Measurements from ENCODE around the gene TP53RK.

TP53RK gene

GRCh38 chr20:46640536-46641311, 48.5 kb downstream of the TP53RK start:
- no peaks in the 10 kb centered on the region for H3K36me3 ChIP-seq (ENCODE audit: control insufficient read depth in 2 of 2, insufficient read depth in 2 of 2, low read length in 2 of 2)
- no peaks in the 10 kb centered on the region for H3K4me1 ChIP-seq (ENCODE audit: control insufficient read depth in 2 of 2, insufficient read depth in 2 of 2, low read length in 2 of 2)
- peaks cover 3 to 8% of the 10 kb centered on the region in 2 donors for H3K27me3 ChIP-seq (ENCODE audit: control insufficient read depth in 2 of 2, insufficient read depth in 2 of 2, low read length in 2 of 2)
- no peak overlapping the region for H3K9ac ChIP-seq (ENCODE audit: low read depth in 1 of 2, low read length in 2 of 2)
- no peaks in the 10 kb centered on the region for H3K9me3 ChIP-seq (ENCODE audit: control insufficient read depth in 2 of 2, low read length in 2 of 2)
- H3K4me3 ChIP-seq (ENCODE audit: low read length in 2 of 2) = no peak overlapping the region
- no peak overlapping the region for H3K27ac ChIP-seq (ENCODE audit: low read depth in 2 of 2, low read length in 2 of 2)

GRCh38 chr20:46640044-46640443, 49.2 kb downstream of the TP53RK start:
- Histone ChIP-seq H3K27me3 (ENCODE audit: control insufficient read depth in 2 of 2, insufficient read depth in 2 of 2, low read length in 2 of 2) (peaks cover 3 to 7% of the 10 kb centered on the region in 2 donors), H3K27ac (ENCODE audit: low read depth in 2 of 2, low read length in 2 of 2) (no peak overlapping the region), H3K9ac (ENCODE audit: low read depth in 1 of 2, low read length in 2 of 2) (no peak overlapping the region), H3K4me3 (ENCODE audit: low read length in 2 of 2) (no peak overlapping the region), H3K4me1 (ENCODE audit: control insufficient read depth in 2 of 2, insufficient read depth in 2 of 2, low read length in 2 of 2) (no peaks in the 10 kb centered on the region), H3K9me3 (ENCODE audit: control insufficient read depth in 2 of 2, low read length in 2 of 2) (no peaks in the 10 kb centered on the region), H3K36me3 (ENCODE audit: control insufficient read depth in 2 of 2, insufficient read depth in 2 of 2, low read length in 2 of 2) (no peaks in the 10 kb centered on the region)

GRCh38 chr20:46639587-46639986, 49.7 kb downstream of the TP53RK start:
- no peaks in the 10 kb centered on the region for H3K36me3 ChIP-seq (ENCODE audit: control insufficient read depth in 2 of 2, insufficient read depth in 2 of 2, low read length in 2 of 2)
- H3K9ac ChIP-seq (ENCODE audit: low read depth in 1 of 2, low read length in 2 of 2) = no peak overlapping the region
- H3K4me1 ChIP-seq (ENCODE audit: control insufficient read depth in 2 of 2, insufficient read depth in 2 of 2, low read length in 2 of 2) = no peaks in the 10 kb centered on the region
- H3K4me3 ChIP-seq (ENCODE audit: low read length in 2 of 2) = no peak overlapping the region
- H3K27me3 ChIP-seq (ENCODE audit: control insufficient read depth in 2 of 2, insufficient read depth in 2 of 2, low read length in 2 of 2) = peaks cover 3% of the 10 kb centered on the region in 2 donors
- H3K27ac ChIP-seq (ENCODE audit: low read depth in 2 of 2, low read length in 2 of 2) = no peak overlapping the region
- H3K9me3 ChIP-seq (ENCODE audit: control insufficient read depth in 2 of 2, low read length in 2 of 2) = no peaks in the 10 kb centered on the region

GRCh38 chr20:46638898-46639274, 50.4 kb downstream of the TP53RK start:
- no peak overlapping the region for H3K9ac ChIP-seq (ENCODE audit: low read depth in 1 of 2, low read length in 2 of 2)
- H3K4me3 ChIP-seq (ENCODE audit: low read length in 2 of 2) = no peak overlapping the region
- H3K36me3 ChIP-seq (ENCODE audit: control insufficient read depth in 2 of 2, insufficient read depth in 2 of 2, low read length in 2 of 2) = no peaks in the 10 kb centered on the region
- peaks cover 3% of the 10 kb centered on the region in 2 donors for H3K27me3 ChIP-seq (ENCODE audit: control insufficient read depth in 2 of 2, insufficient read depth in 2 of 2, low read length in 2 of 2)
- no peak overlapping the region for H3K27ac ChIP-seq (ENCODE audit: low read depth in 2 of 2, low read length in 2 of 2)
- H3K9me3 ChIP-seq (ENCODE audit: control insufficient read depth in 2 of 2, low read length in 2 of 2) = no peaks in the 10 kb centered on the region
- H3K4me1 ChIP-seq (ENCODE audit: control insufficient read depth in 2 of 2, insufficient read depth in 2 of 2, low read length in 2 of 2) = no peaks in the 10 kb centered on the region

GRCh38 chr20:46638134-46638897, 50.9 kb downstream of the TP53RK start:
- Histone ChIP-seq H3K4me3 (ENCODE audit: low read length in 2 of 2) (no peak overlapping the region), H3K4me1 (ENCODE audit: control insufficient read depth in 2 of 2, insufficient read depth in 2 of 2, low read length in 2 of 2) (no peaks in the 10 kb centered on the region), H3K27me3 (ENCODE audit: control insufficient read depth in 2 of 2, insufficient read depth in 2 of 2, low read length in 2 of 2) (peaks cover 3 to 6% of the 10 kb centered on the region in 2 donors), H3K9ac (ENCODE audit: low read depth in 1 of 2, low read length in 2 of 2) (no peak overlapping the region), H3K27ac (ENCODE audit: low read depth in 2 of 2, low read length in 2 of 2) (no peak overlapping the region), H3K9me3 (ENCODE audit: control insufficient read depth in 2 of 2, low read length in 2 of 2) (no peaks in the 10 kb centered on the region), H3K36me3 (ENCODE audit: control insufficient read depth in 2 of 2, insufficient read depth in 2 of 2, low read length in 2 of 2) (no peaks in the 10 kb centered on the region)

- Histone ChIP-seq H3K27me3 (ENCODE audit: control insufficient read depth in 2 of 2, insufficient read depth in 2 of 2, low read length in 2 of 2) (peaks cover 3 to 9% of the 10 kb centered on the region in 2 donors), H3K27ac (ENCODE audit: low read depth in 2 of 2, low read length in 2 of 2) (no peak overlapping the region), H3K9ac (ENCODE audit: low read depth in 1 of 2, low read length in 2 of 2) (no peak overlapping the region)
These were observed 51.7 kb downstream of the TP53RK start for GRCh38 chr20:46637427-46638133.

GRCh38 chr20:46637020-46637419, 52.2 kb downstream of the TP53RK start:
- peaks cover 3 to 9% of the 10 kb centered on the region in 2 donors for H3K27me3 ChIP-seq (ENCODE audit: control insufficient read depth in 2 of 2, insufficient read depth in 2 of 2, low read length in 2 of 2)
- H3K4me1 ChIP-seq (ENCODE audit: control insufficient read depth in 2 of 2, insufficient read depth in 2 of 2, low read length in 2 of 2) = no peaks in the 10 kb centered on the region
- H3K4me3 ChIP-seq (ENCODE audit: low read length in 2 of 2) = no peak overlapping the region
- H3K27ac ChIP-seq (ENCODE audit: low read depth in 2 of 2, low read length in 2 of 2) = no peak overlapping the region
- no peak overlapping the region for H3K9ac ChIP-seq (ENCODE audit: low read depth in 1 of 2, low read length in 2 of 2)
- H3K36me3 ChIP-seq (ENCODE audit: control insufficient read depth in 2 of 2, insufficient read depth in 2 of 2, low read length in 2 of 2) = no peaks in the 10 kb centered on the region
- no peaks in the 10 kb centered on the region for H3K9me3 ChIP-seq (ENCODE audit: control insufficient read depth in 2 of 2, low read length in 2 of 2)

More at GRCh38 chr20:46637427-46638133, 51.7 kb downstream of the TP53RK start:
- no peaks in the 10 kb centered on the region for H3K9me3 ChIP-seq (ENCODE audit: control insufficient read depth in 2 of 2, low read length in 2 of 2)
- H3K4me1 ChIP-seq (ENCODE audit: control insufficient read depth in 2 of 2, insufficient read depth in 2 of 2, low read length in 2 of 2) = no peaks in the 10 kb centered on the region
- no peak overlapping the region for H3K4me3 ChIP-seq (ENCODE audit: low read length in 2 of 2)
- no peaks in the 10 kb centered on the region for H3K36me3 ChIP-seq (ENCODE audit: control insufficient read depth in 2 of 2, insufficient read depth in 2 of 2, low read length in 2 of 2)

- H3K9ac ChIP-seq (ENCODE audit: low read depth in 1 of 2, low read length in 2 of 2) = no peak overlapping the region
- no peak overlapping the region for H3K27ac ChIP-seq (ENCODE audit: low read depth in 2 of 2, low read length in 2 of 2)
- H3K36me3 ChIP-seq (ENCODE audit: control insufficient read depth in 2 of 2, insufficient read depth in 2 of 2, low read length in 2 of 2) = no peaks in the 10 kb centered on the region
- no peaks in the 10 kb centered on the region for H3K9me3 ChIP-seq (ENCODE audit: control insufficient read depth in 2 of 2, low read length in 2 of 2)
- no peaks in the 10 kb centered on the region for H3K4me1 ChIP-seq (ENCODE audit: control insufficient read depth in 2 of 2, insufficient read depth in 2 of 2, low read length in 2 of 2)
- peaks cover 3 to 9% of the 10 kb centered on the region in 2 donors for H3K27me3 ChIP-seq (ENCODE audit: control insufficient read depth in 2 of 2, insufficient read depth in 2 of 2, low read length in 2 of 2)
- H3K4me3 ChIP-seq (ENCODE audit: low read length in 2 of 2) = no peak overlapping the region
These were observed 52.7 kb downstream of the TP53RK start for GRCh38 chr20:46636514-46636913.

- peaks cover 3 to 9% of the 10 kb centered on the region in 2 donors for H3K27me3 ChIP-seq (ENCODE audit: control insufficient read depth in 2 of 2, insufficient read depth in 2 of 2, low read length in 2 of 2)
- H3K27ac ChIP-seq (ENCODE audit: low read depth in 2 of 2, low read length in 2 of 2) = no peak overlapping the region
- H3K9ac ChIP-seq (ENCODE audit: low read depth in 1 of 2, low read length in 2 of 2) = no peak overlapping the region
- H3K4me3 ChIP-seq (ENCODE audit: low read length in 2 of 2) = no peak overlapping the region
- no peaks in the 10 kb centered on the region for H3K4me1 ChIP-seq (ENCODE audit: control insufficient read depth in 2 of 2, insufficient read depth in 2 of 2, low read length in 2 of 2)
- H3K36me3 ChIP-seq (ENCODE audit: control insufficient read depth in 2 of 2, insufficient read depth in 2 of 2, low read length in 2 of 2) = no peaks in the 10 kb centered on the region
- H3K9me3 ChIP-seq (ENCODE audit: control insufficient read depth in 2 of 2, low read length in 2 of 2) = no peaks in the 10 kb centered on the region
These were observed 53.6 kb downstream of the TP53RK start for GRCh38 chr20:46635514-46636136.

Data from mucosa of rectum (tissue), 2 donors.